Endodermal cell (in vitro differentiated cells): ENCODE data around the gene CAMK2D. TPM values are rescaled to one million over a fixed set of nuclear protein-coding genes. Genes with fewer than 3 reads are reported as not detected.

Experiments used
- DNase-seq: peaks from one replicate; pipeline ENCODE4 v3.0.0-alpha.2; 2017
- H3K27ac ChIP-seq: 2 replicates; pipeline ENCODE4 v1.5.1; 2013; ENCODE audit warnings: mild to moderate bottlenecking, low read depth, low read length, moderate library complexity
- H3K27me3 ChIP-seq: 2 replicates; pipeline ENCODE4 v1.6.1; 2013; ENCODE audit warnings: mild to moderate bottlenecking, low read length, moderate library complexity; ENCODE audit not compliant: insufficient read depth, control insufficient read depth, poor library complexity, severe bottlenecking
- H3K36me3 ChIP-seq: 2 replicates; pipeline ENCODE4 v1.7.0; 2013; ENCODE audit warnings: mild to moderate bottlenecking, low read length, moderate library complexity; ENCODE audit not compliant: control insufficient read depth, insufficient read depth
- H3K4me1 ChIP-seq: one replicate; pipeline ENCODE4 v1.7.0; 2013; ENCODE audit warnings: low read length; ENCODE audit not compliant: control insufficient read depth, insufficient read depth
- H3K4me3 ChIP-seq: 2 replicates; pipeline ENCODE4 v1.5.1; 2013; ENCODE audit warnings: mild to moderate bottlenecking, low read length, moderate library complexity
- H3K9ac ChIP-seq: 2 replicates; pipeline ENCODE4 v1.6.1; 2013; ENCODE audit warnings: mild to moderate bottlenecking, low read length, moderate library complexity; ENCODE audit not compliant: poor library complexity, severe bottlenecking; ENCODE audit errors: extremely low read depth
- H3K9me3 ChIP-seq: 2 replicates; pipeline ENCODE4 v1.6.1; 2013; ENCODE audit warnings: mild to moderate bottlenecking, low read length, moderate library complexity; ENCODE audit not compliant: control insufficient read depth
- H3K27ac Mint-ChIP-seq: 2 replicates; pipeline ENCODE4 v1.8.0; 2020; ENCODE audit warnings: mixed read lengths
- H3K27me3 Mint-ChIP-seq: 2 replicates; pipeline ENCODE4 v1.8.0; 2021; ENCODE audit warnings: mild to moderate bottlenecking, mixed read lengths; ENCODE audit not compliant: insufficient read depth
- H3K36me3 Mint-ChIP-seq: 2 replicates; pipeline ENCODE4 v1.8.0; 2020; ENCODE audit warnings: low read depth, mixed read lengths
- H3K4me1 Mint-ChIP-seq: 2 replicates; pipeline ENCODE4 v1.8.0; 2020; ENCODE audit warnings: mixed read lengths
- H3K4me3 Mint-ChIP-seq: 2 replicates; pipeline ENCODE4 v1.8.0; 2020; ENCODE audit warnings: mild to moderate bottlenecking, moderate library complexity, mixed read lengths
- H3K9me3 Mint-ChIP-seq: 2 replicates; pipeline ENCODE4 v1.8.0; 2020; ENCODE audit warnings: mild to moderate bottlenecking, mixed read lengths
- WGBS, 2 experiments: methylation state at CpG; one replicate each; pipeline versions ENCODE4 v1.1.5 to v1.1.7; 2013; ENCODE audit warnings: missing lambda C conversion rate in 2 of 2, mixed read lengths in 1 of 2; ENCODE audit not compliant: insufficient coverage in 1 of 2, insufficient read length in 1 of 2; 5-methylcytosine and 5-hydroxymethylcytosine counted together
- total RNA-seq, 2 donors: library from RNA; stranded (reverse); fragmentation: NEBNext Ultra II Directional in 1 of 2; extraction: Animal tissue kit (Norgen Biotek cat#: 25700) in 1 of 2; gene quantifications; 2 replicates in 1 of 2; 3 replicates in 1 of 2; pipeline ENCODE4 v1.2.1, GENCODE V29; 2021
- TF ChIP-seq, protein P1 (sequence below): fragments of 200-600 bp; sonication (generic); conservative IDR thresholded peaks from 2 replicates; pipeline ENCODE4 v1.5.0; 2021; ENCODE audit warnings: antibody characterized with exemption, mild to moderate bottlenecking

CAMK2D gene
- total RNA-seq, 2 donors from 2014 or later, result 91.1 to 120 TPM

- no peak overlapping the region for H3K4me3 Mint-ChIP-seq
- no peak overlapping the region for H3K27ac Mint-ChIP-seq
- no peaks in the 10 kb centered on the region for H3K9me3 ChIP-seq
- H3K4me3 ChIP-seq, result no peak overlapping the region
- TF ChIP-seq, protein P1, sequence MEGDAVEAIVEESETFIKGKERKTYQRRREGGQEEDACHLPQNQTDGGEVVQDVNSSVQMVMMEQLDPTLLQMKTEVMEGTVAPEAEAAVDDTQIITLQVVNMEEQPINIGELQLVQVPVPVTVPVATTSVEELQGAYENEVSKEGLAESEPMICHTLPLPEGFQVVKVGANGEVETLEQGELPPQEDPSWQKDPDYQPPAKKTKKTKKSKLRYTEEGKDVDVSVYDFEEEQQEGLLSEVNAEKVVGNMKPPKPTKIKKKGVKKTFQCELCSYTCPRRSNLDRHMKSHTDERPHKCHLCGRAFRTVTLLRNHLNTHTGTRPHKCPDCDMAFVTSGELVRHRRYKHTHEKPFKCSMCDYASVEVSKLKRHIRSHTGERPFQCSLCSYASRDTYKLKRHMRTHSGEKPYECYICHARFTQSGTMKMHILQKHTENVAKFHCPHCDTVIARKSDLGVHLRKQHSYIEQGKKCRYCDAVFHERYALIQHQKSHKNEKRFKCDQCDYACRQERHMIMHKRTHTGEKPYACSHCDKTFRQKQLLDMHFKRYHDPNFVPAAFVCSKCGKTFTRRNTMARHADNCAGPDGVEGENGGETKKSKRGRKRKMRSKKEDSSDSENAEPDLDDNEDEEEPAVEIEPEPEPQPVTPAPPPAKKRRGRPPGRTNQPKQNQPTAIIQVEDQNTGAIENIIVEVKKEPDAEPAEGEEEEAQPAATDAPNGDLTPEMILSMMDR, result no peak
- no peak for DNase-seq
- H3K9me3 Mint-ChIP-seq, result no peaks in the 10 kb centered on the region
- peaks cover 32% of the 10 kb centered on the region for H3K36me3 Mint-ChIP-seq
- H3K27me3 Mint-ChIP-seq, result no peaks in the 10 kb centered on the region
- H3K9ac ChIP-seq, result no peak overlapping the region
- no peak overlapping the region for H3K27ac ChIP-seq
- no peaks in the 10 kb centered on the region for H3K4me1 Mint-ChIP-seq
- no peaks in the 10 kb centered on the region for H3K4me1 ChIP-seq
- WGBS, 2 experiments, result 93 to 100% methylated on average over 2 of the region's 2 CpGs
- H3K36me3 ChIP-seq, result peaks cover 60% of the 10 kb centered on the region
- H3K27me3 ChIP-seq, result no peaks in the 10 kb centered on the region
These were observed 236.0 kb downstream of the CAMK2D start for GRCh38 chr4:113525521-113525920.

- no peak overlapping the region for H3K4me3 Mint-ChIP-seq
- Histone ChIP-seq H3K27me3 (no peaks in the 10 kb centered on the region), H3K9me3 (no peaks in the 10 kb centered on the region), H3K4me1 (no peaks in the 10 kb centered on the region), H3K9ac (no peak overlapping the region), H3K27ac (no peak overlapping the region), H3K36me3 (peaks cover 58% of the 10 kb centered on the region), H3K4me3 (no peak overlapping the region)
- 100% methylated on average over 1 of the region's 2 CpGs; no CpG with 5 or more reads in 1 of the 2 experiments for WGBS, 2 experiments
- H3K27ac Mint-ChIP-seq, result no peak overlapping the region
- no peak for DNase-seq
- peaks cover 34% of the 10 kb centered on the region for H3K36me3 Mint-ChIP-seq
- TF ChIP-seq, protein P1, result no peak
- no peaks in the 10 kb centered on the region for H3K9me3 Mint-ChIP-seq
- no peaks in the 10 kb centered on the region for H3K27me3 Mint-ChIP-seq
- H3K4me1 Mint-ChIP-seq, result no peaks in the 10 kb centered on the region
These were observed 236.9 kb downstream of the CAMK2D start for GRCh38 chr4:113524505-113525186.

DNA sequence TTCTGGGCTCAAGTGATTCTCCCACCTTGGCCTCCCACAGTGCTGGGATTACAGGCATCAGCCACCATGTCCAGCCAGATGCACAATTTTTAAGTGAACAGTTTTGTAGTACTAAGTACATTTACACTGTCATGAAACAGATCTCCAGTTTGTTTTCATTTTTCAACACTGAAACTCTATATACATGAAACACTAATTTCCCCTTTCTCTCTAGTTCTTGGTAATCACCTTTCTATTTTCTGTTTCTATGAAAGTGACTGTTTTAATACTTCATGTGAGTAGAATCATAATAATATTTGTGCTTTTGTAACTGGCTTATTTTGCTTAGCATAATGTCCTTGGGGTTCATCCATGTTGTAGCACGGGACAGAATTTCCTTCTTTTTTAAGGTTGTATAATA, 237.4 kb downstream of the CAMK2D start:
- Histone ChIP-seq H3K4me1 (no peaks in the 10 kb centered on the region), H3K9ac (no peak overlapping the region), H3K9me3 (no peaks in the 10 kb centered on the region), H3K27ac (no peak overlapping the region), H3K36me3 (peaks cover 63% of the 10 kb centered on the region), H3K27me3 (no peaks in the 10 kb centered on the region), H3K4me3 (no peak overlapping the region)
- Mint-ChIP-seq H3K4me1 (no peaks in the 10 kb centered on the region), H3K27ac (no peak overlapping the region), H3K27me3 (no peaks in the 10 kb centered on the region), H3K9me3 (no peaks in the 10 kb centered on the region), H3K4me3 (no peak overlapping the region), H3K36me3 (peaks cover 34% of the 10 kb centered on the region)
- WGBS, 2 experiments, result no CpG with 5 or more reads among the region's 1 CpG
- DNase-seq, result no peak
- TF ChIP-seq, protein P1, result no peak
